ENCODE data around the gene CSAG2. TPM values are rescaled to one million over a fixed set of nuclear protein-coding genes. Genes with fewer than 3 reads are reported as not detected.
"Not testable (repeated sequence)": the region's sequence is repeated elsewhere in the genome, so short reads cannot be mapped to it uniquely, and the experiment has no call there.

CSAG2 gene
- total and polyA plus RNA-seq, 2 donors, result 0.52 TPM; not detected in 1

GRCh38 chrX:152674652-152675051 is 34.4 kb downstream of the CSAG2 start:
- H3K27ac ChIP-seq (ENCODE audit: low read depth in 1 of 2, low read length in 1 of 2); H3K4me1 ChIP-seq (ENCODE audit: control insufficient read depth in 2 of 2, insufficient read depth in 2 of 2, low read length in 2 of 2); H3K4me3 ChIP-seq (ENCODE audit: low read length in 2 of 2); DNase-seq (ENCODE audit: low read depth in 6 of 9, low spot score in 9 of 9); H3K27me3 ChIP-seq (ENCODE audit: control insufficient read depth in 2 of 2, insufficient read depth in 1 of 2, low read length in 1 of 2); H3K9me3 ChIP-seq (ENCODE audit: control insufficient read depth in 2 of 2, insufficient read depth in 1 of 2, low read length in 1 of 2); H3K36me3 ChIP-seq (ENCODE audit: control insufficient read depth in 2 of 2, insufficient read depth in 2 of 2, low read length in 1 of 2): not testable (repeated sequence)
- 94% methylated on average over 3 of the region's 3 CpGs for WGBS

DNA sequence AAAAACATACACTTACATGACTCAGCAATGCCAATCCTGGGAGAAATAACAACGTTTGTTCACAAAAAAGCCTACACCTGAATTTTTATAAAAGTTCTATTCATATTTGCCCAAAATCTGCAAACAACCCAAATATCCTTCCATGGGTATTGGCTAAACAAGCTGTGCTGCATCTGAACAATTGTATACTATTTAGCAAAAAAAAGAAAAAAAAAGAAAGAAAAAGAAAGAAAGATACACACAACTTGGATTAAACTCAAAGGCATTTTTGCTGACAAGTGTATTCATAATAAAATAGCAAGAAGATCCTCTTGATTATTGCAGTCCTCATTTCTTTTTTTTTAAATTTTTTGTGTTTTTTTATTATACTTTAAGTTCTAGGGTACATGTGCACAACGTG is 34.9 kb downstream of the CSAG2 start:
- WGBS, result 73% methylated on average over 2 of the region's 2 CpGs
- Histone ChIP-seq H3K4me3 (ENCODE audit: low read length in 2 of 2) (no peak overlapping the region), H3K27me3 (ENCODE audit: control insufficient read depth in 2 of 2, insufficient read depth in 1 of 2, low read length in 1 of 2) (no peaks in the 10 kb centered on the region), H3K9me3 (ENCODE audit: control insufficient read depth in 2 of 2, insufficient read depth in 1 of 2, low read length in 1 of 2) (no peaks in the 10 kb centered on the region), H3K27ac (ENCODE audit: low read depth in 1 of 2, low read length in 1 of 2) (no peak overlapping the region), H3K36me3 (ENCODE audit: control insufficient read depth in 2 of 2, insufficient read depth in 2 of 2, low read length in 1 of 2) (no peaks in the 10 kb centered on the region), H3K4me1 (ENCODE audit: control insufficient read depth in 2 of 2, insufficient read depth in 2 of 2, low read length in 2 of 2) (no peaks in the 10 kb centered on the region)
- no peak for DNase-seq (ENCODE audit: low read depth in 6 of 9, low spot score in 9 of 9)

GRCh38 chrX:152663086-152663485 is 46.0 kb downstream of the CSAG2 start:
- H3K27me3 ChIP-seq (ENCODE audit: control insufficient read depth in 2 of 2, insufficient read depth in 1 of 2, low read length in 1 of 2), result no peaks in the 10 kb centered on the region
- H3K27ac ChIP-seq (ENCODE audit: low read depth in 1 of 2, low read length in 1 of 2), result no peak overlapping the region
- H3K9me3 ChIP-seq (ENCODE audit: control insufficient read depth in 2 of 2, insufficient read depth in 1 of 2, low read length in 1 of 2), result no peaks in the 10 kb centered on the region
- no peaks in the 10 kb centered on the region for H3K36me3 ChIP-seq (ENCODE audit: control insufficient read depth in 2 of 2, insufficient read depth in 2 of 2, low read length in 1 of 2)
- WGBS, result 69% methylated on average over 4 of the region's 4 CpGs
- no peak overlapping the region for H3K4me3 ChIP-seq (ENCODE audit: low read length in 2 of 2)
- DNase-seq (ENCODE audit: low read depth in 6 of 9, low spot score in 9 of 9), result no peak
- H3K4me1 ChIP-seq (ENCODE audit: control insufficient read depth in 2 of 2, insufficient read depth in 2 of 2, low read length in 2 of 2), result no peaks in the 10 kb centered on the region

DNA sequence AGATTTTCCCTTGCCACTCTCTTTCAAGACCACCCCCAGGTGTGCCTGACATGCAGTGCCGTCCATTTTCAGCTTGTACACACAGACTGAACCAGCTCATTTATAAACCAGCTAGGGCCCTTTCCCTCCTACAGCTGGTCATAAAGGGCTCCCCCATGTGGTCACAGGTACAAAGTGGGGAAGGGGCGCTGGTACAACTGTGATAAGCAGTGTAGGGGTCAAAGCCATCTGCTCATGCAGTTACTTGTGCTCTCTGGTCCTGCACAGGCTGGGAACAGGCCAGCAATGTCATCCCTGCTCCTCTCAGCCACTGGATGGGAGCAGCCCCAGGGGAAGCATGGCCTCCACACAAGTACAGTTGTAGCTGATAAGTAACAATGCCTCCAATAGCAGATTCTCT is 50.8 kb downstream of the CSAG2 start:
- Histone ChIP-seq H3K27me3 (ENCODE audit: control insufficient read depth in 2 of 2, insufficient read depth in 1 of 2, low read length in 1 of 2) (no peaks in the 10 kb centered on the region), H3K4me3 (ENCODE audit: low read length in 2 of 2) (no peak overlapping the region), H3K27ac (ENCODE audit: low read depth in 1 of 2, low read length in 1 of 2) (no peak overlapping the region), H3K36me3 (ENCODE audit: control insufficient read depth in 2 of 2, insufficient read depth in 2 of 2, low read length in 1 of 2) (no peaks in the 10 kb centered on the region), H3K4me1 (ENCODE audit: control insufficient read depth in 2 of 2, insufficient read depth in 2 of 2, low read length in 2 of 2) (no peaks in the 10 kb centered on the region), H3K9me3 (ENCODE audit: control insufficient read depth in 2 of 2, insufficient read depth in 1 of 2, low read length in 1 of 2) (no peaks in the 10 kb centered on the region)
- 57% methylated on average over 2 of the region's 2 CpGs for WGBS
- DNase-seq (ENCODE audit: low read depth in 6 of 9, low spot score in 9 of 9), result no peak

Other genes with a start within 250 kb of the CSAG2 start
- gene GABRQ, start 71.4 kb downstream of the CSAG2 start, total RNA-seq, result 0.09 TPM
- gene GABRQ, start 71.4 kb downstream of the CSAG2 start, polyA plus RNA-seq, result 0.09 TPM
- gene MAGEA3, start 10.5 kb downstream of the CSAG2 start, total RNA-seq, result 0.05 TPM
- gene MAGEA3, start 10.5 kb downstream of the CSAG2 start, polyA plus RNA-seq, result 0.05 TPM
- not detected for gene MAGEA2B, start 5.4 kb upstream of the CSAG2 start, total RNA-seq
- not detected for gene MAGEA2B, start 5.4 kb upstream of the CSAG2 start, polyA plus RNA-seq
- gene CSAG1, start 24.4 kb upstream of the CSAG2 start, total RNA-seq, result 0.24 TPM
- 0.30 TPM for gene CSAG1, start 24.4 kb upstream of the CSAG2 start, polyA plus RNA-seq
- not detected for gene MAGEA12, start 24.5 kb upstream of the CSAG2 start, total RNA-seq
- 0.05 TPM for gene MAGEA12, start 24.5 kb upstream of the CSAG2 start, polyA plus RNA-seq
- not detected for gene MAGEA2, start 44.6 kb upstream of the CSAG2 start, total RNA-seq
- 0.02 TPM for gene MAGEA2, start 44.6 kb upstream of the CSAG2 start, polyA plus RNA-seq
- gene CSAG3, start 49.9 kb upstream of the CSAG2 start, total RNA-seq, result 0.52 TPM
- 1.3 TPM for gene CSAG3, start 49.9 kb upstream of the CSAG2 start, polyA plus RNA-seq
- gene MAGEA6, start 60.4 kb upstream of the CSAG2 start, total RNA-seq, result not detected
- 0.05 TPM for gene MAGEA6, start 60.4 kb upstream of the CSAG2 start, polyA plus RNA-seq
- gene CETN2, start 121.5 kb upstream of the CSAG2 start, total RNA-seq, result 25.3 TPM
- 37.4 TPM for gene CETN2, start 121.5 kb upstream of the CSAG2 start, polyA plus RNA-seq
- 7.2 TPM for gene NSDHL, start 121.8 kb upstream of the CSAG2 start, total RNA-seq
- gene NSDHL, start 121.8 kb upstream of the CSAG2 start, polyA plus RNA-seq, result 9.9 TPM
- gene ZNF185, start 188.8 kb upstream of the CSAG2 start, total RNA-seq, result 1.5 TPM
- gene ZNF185, start 188.8 kb upstream of the CSAG2 start, polyA plus RNA-seq, result 5.9 TPM